ENCODE results near the gene KIAA0040.
"Not testable (repeated sequence)": the region's sequence is repeated elsewhere in the genome, so short reads cannot be mapped to it uniquely, and the experiment has no call there.

The KIAA0040 gene

GRCh38 chr1:175116210-175116798, 76.3 kb downstream of the KIAA0040 start:
- H3K36me3 ChIP-seq (ENCODE audit: insufficient read depth) = no peaks in the 10 kb centered on the region
- H3K4me2 ChIP-seq = no peak overlapping the region
- no peak overlapping the region for H3K9ac ChIP-seq
- H3K27me3 ChIP-seq (ENCODE audit: insufficient read depth, low read depth) = no peaks in the 10 kb centered on the region
- TF ChIP-seq, protein P1, sequence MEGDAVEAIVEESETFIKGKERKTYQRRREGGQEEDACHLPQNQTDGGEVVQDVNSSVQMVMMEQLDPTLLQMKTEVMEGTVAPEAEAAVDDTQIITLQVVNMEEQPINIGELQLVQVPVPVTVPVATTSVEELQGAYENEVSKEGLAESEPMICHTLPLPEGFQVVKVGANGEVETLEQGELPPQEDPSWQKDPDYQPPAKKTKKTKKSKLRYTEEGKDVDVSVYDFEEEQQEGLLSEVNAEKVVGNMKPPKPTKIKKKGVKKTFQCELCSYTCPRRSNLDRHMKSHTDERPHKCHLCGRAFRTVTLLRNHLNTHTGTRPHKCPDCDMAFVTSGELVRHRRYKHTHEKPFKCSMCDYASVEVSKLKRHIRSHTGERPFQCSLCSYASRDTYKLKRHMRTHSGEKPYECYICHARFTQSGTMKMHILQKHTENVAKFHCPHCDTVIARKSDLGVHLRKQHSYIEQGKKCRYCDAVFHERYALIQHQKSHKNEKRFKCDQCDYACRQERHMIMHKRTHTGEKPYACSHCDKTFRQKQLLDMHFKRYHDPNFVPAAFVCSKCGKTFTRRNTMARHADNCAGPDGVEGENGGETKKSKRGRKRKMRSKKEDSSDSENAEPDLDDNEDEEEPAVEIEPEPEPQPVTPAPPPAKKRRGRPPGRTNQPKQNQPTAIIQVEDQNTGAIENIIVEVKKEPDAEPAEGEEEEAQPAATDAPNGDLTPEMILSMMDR (conservative IDR thresholded peaks at IDR 0.05; ENCODE audit: low read depth, low read length) = no peak
- no peaks in the 10 kb centered on the region for H3K79me2 ChIP-seq (ENCODE audit: insufficient read depth, low read depth)
- H4K20me1 ChIP-seq (ENCODE audit: insufficient read depth) = no peaks in the 10 kb centered on the region
- H3K27ac ChIP-seq = no peak overlapping the region
- no peak overlapping the region for H3K4me3 ChIP-seq (IDR thresholded peaks at IDR 0.05; ENCODE audit: insufficient read depth, low read depth, low read length)
- H2AFZ ChIP-seq (ENCODE audit: low read depth) = no peak overlapping the region
- H3K4me1 ChIP-seq (ENCODE audit: low read depth, poor library complexity, severe bottlenecking) = no peaks in the 10 kb centered on the region

DNA sequence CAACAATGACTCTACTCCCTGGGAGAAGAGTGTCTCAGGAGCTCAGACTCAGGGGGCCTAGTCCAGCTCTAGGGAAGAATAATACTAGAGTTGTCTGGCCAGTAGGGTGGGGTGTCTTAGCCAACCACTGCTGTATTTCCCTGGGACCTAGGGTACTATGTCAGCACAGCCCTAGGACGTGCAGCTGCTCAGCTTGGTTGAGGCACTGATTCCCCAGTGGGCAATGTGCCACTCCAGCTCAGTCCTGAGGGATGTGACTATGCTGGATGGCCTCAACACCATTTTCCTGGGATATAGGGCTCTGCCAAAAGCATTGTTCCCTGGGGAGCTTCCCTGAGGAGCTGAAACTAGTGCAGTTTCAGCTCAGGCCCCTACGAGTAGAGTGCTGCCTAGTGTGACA, 77.6 kb downstream of the KIAA0040 start:
- H3K79me2 ChIP-seq (ENCODE audit: insufficient read depth, low read depth) = no peaks in the 10 kb centered on the region
- no peak overlapping the region for H3K4me3 ChIP-seq (IDR thresholded peaks at IDR 0.05; ENCODE audit: insufficient read depth, low read depth, low read length)
- H3K27ac ChIP-seq = no peak overlapping the region
- H3K9ac ChIP-seq = no peak overlapping the region
- no peak overlapping the region for H2AFZ ChIP-seq (ENCODE audit: low read depth)
- TF ChIP-seq, protein P1 (conservative IDR thresholded peaks at IDR 0.05; ENCODE audit: low read depth, low read length) = no peak
- no peaks in the 10 kb centered on the region for H3K4me1 ChIP-seq (ENCODE audit: low read depth, poor library complexity, severe bottlenecking)
- no peaks in the 10 kb centered on the region for H3K36me3 ChIP-seq (ENCODE audit: insufficient read depth)
- H3K27me3 ChIP-seq (ENCODE audit: insufficient read depth, low read depth) = no peaks in the 10 kb centered on the region
- H3K4me2 ChIP-seq = no peak overlapping the region
- H4K20me1 ChIP-seq (ENCODE audit: insufficient read depth) = no peaks in the 10 kb centered on the region

GRCh38 chr1:175108331-175108820, 84.2 kb downstream of the KIAA0040 start:
- H3K4me3 ChIP-seq (IDR thresholded peaks at IDR 0.05; ENCODE audit: insufficient read depth, low read depth, low read length); H2AFZ ChIP-seq (ENCODE audit: low read depth); H4K20me1 ChIP-seq (ENCODE audit: insufficient read depth); H3K4me1 ChIP-seq (ENCODE audit: low read depth, poor library complexity, severe bottlenecking); H3K27me3 ChIP-seq (ENCODE audit: insufficient read depth, low read depth); H3K27ac ChIP-seq; H3K4me2 ChIP-seq; H3K36me3 ChIP-seq (ENCODE audit: insufficient read depth); H3K79me2 ChIP-seq (ENCODE audit: insufficient read depth, low read depth); H3K9ac ChIP-seq: not testable (repeated sequence)

All from KMS-11 (cell line).